DMS 273 (cell line): ENCODE measurements around the gene LFNG.

Experiments used
- DNase-seq: peaks from one replicate; lab custom pipeline; 2025; ENCODE audit not compliant: unreplicated experiment; lab: John Stamatoyannopoulos, UW

The LFNG gene

DNA sequence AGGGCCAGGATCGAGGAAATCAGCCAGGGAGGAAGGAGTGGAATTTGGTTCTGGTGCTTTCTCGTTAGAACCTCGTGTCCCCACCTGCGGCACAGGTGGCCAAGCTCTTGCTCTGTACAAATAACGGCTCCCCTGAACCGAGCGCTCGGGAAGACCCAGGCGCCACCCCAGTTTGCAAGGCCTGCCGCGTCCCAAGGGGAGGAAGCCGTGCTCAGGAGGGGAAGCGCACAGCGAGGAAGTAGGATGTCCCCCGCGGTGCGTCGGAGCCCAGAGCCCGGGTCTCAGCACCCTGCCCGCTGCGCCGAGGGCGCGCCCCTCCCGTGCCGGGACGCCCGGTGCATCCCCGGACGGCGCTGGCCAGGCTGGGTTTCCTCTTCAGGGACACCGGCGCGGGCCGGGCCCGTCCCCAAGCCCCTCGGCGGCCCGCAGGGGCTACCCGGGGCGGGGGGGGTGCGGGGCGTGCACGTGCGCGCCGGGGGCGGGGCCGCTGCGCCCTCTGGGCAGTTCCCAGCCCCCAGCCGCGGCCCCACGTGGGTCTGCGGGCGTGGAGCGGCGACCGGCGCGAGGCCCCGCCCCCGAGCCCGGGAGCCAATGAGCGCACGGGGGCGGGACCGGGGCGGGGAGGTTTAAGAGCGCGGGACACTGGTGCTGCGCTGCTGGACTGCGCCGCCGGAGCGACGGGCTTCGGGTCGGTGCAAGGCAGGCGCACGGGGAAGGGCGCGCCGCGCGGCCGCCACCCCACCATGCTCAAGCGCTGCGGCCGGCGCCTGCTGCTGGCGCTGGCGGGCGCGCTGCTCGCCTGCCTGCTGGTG lies at the start of gene LFNG:
Gene LFNG (plus strand): TSS at position 656 of the 812 bp plus-strand sequence. CDS start 88 bp downstream, at position 744.
- DNase-seq = peak; percentile 98

GRCh38 chr7:2470204-2471021 lies 49.2 kb upstream of the LFNG start:
- no peak for DNase-seq

- DNase-seq = peak; percentile 54
Observed at GRCh38 chr7:2471022-2471329, 48.6 kb upstream of the LFNG start.

DNA sequence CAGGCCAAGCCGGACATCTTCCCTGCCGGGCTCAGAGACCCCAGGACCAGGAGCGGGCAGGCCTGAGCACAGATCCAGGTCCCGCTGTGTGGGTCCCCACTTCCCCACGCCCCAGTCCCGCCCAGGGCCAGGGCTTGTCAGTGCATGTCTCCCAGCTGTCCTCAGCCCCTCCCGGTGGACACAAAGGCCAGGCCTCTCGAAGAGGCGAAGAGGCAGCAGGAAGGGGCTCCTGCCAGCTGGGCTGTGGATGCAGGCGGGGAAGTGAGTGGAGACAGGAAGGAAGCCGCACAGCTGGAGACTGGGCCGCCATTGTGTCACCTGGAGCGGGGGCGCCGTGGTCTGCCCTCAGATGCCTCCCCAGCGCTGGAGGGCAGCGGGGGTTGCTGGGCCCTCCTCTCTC lies 48.2 kb upstream of the LFNG start:
- peak; percentile 77 for DNase-seq

GRCh38 chr7:2472739-2473138 lies 46.8 kb upstream of the LFNG start:
- DNase-seq = no peak

- DNase-seq = no peak
Observed at GRCh38 chr7:2473496-2474180, 45.9 kb upstream of the LFNG start.

GRCh38 chr7:2474224-2474623 lies 45.4 kb upstream of the LFNG start:
- no peak for DNase-seq

- DNase-seq = no peak
Observed at GRCh38 chr7:2474813-2475677, 44.5 kb upstream of the LFNG start.

DNA sequence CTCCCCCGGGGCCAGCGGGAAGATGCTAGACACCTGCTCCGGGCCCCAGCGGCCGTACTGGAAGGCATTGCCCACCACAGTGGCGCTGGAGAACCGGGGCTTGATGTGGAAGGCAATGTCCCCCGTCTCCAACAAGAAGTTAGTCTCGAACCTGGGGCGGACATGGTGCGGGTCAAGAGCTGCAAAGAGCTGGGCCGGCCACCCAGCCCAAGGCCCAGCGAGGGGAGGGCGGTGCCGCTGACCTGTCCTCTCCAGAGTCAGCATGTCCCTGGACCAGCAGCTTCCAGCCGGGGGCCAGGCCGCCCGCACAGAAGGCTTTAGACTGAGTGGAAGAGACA lies 43.9 kb upstream of the LFNG start:
- DNase-seq = no peak

DNA sequence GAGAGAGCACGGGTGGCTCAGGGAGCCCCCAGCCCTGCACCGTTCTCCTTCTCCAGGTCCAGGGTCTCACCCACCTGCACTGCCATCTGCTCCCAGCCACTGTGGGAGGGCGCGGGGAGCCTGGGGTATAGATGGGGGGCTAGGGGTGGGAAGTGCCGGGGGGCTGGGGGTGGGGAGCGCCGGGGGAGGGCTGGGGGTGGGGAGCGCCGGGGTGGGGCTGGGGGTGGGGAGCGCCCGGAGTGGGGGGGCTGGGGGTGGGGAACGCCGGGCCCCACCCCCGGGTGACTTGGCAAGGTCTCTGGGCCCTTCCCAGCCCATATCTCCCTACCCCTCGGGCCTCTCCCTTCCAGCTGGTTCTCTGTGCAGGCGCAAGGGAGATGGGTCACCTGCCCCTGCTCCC lies 43.3 kb upstream of the LFNG start, which contains the start of gene GRIFIN:
Gene GRIFIN (minus strand): TSS at position 101 of the 400 bp plus-strand sequence. CDS start 15 bp downstream, at position 86.
- no peak for DNase-seq

- no peak for DNase-seq
Observed at GRCh38 chr7:2476776-2477446, 42.7 kb upstream of the LFNG start.

- DNase-seq = peak; percentile 76
Observed at GRCh38 chr7:2477447-2478398, 41.9 kb upstream of the LFNG start.

DNA sequence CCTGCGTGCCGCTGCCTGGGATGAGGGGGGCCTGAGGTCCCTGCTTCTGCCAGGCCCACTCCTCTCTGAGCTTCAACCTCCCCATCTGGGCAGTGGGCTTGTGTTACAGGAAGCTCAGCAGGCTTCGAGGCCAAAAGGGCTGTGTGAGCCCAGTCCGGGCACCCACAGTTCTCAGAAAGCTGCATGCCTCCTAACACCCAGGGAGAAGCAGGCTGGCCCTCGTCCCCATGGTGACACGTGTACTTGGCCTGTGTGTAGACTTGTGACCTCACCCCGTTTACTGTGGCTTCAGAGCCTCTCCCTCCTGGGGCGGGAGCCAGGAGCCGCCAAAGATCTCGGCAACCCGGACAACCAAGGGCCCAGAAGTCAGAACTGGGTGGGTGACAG lies 41.2 kb upstream of the LFNG start:
- DNase-seq = peak; percentile 73

- DNase-seq = no peak
Observed at GRCh38 chr7:2478800-2479199, 40.8 kb upstream of the LFNG start.

- DNase-seq = no peak
Observed at GRCh38 chr7:2479276-2480069, 40.1 kb upstream of the LFNG start.

- DNase-seq = no peak
Observed at GRCh38 chr7:2480070-2480408, 39.5 kb upstream of the LFNG start.

DNA sequence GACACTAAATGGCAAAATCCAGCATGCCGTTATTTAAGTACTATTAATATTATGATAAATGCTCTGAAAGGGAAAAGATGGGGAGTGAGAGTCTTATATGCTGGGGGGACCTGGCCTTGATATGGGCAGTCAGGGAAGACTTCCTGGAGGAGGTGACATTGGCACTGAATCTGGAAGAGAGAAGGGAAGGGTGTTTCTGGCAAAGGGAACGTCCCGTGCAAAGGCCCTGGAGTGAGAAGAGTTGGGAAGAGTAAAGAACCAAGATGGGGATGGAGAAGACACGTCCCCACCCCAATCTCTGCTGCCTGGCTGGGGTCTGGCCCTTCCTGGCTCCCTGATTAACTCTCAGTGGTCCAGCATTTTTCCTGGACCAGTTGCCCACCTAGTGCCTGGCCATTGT lies 38.4 kb upstream of the LFNG start:
- no peak for DNase-seq

GRCh38 chr7:2482725-2483451 lies 36.7 kb upstream of the LFNG start:
- DNase-seq = peak; percentile 68
